Measurements from ENCODE around the gene PHC3.
A peak's percentile ranks its signal among the peaks of the same experiment; 100 is the strongest.
"Not testable (repeated sequence)": the region's sequence is repeated elsewhere in the genome, so short reads cannot be mapped to it uniquely, and the experiment has no call there.

PHC3 gene

DNA sequence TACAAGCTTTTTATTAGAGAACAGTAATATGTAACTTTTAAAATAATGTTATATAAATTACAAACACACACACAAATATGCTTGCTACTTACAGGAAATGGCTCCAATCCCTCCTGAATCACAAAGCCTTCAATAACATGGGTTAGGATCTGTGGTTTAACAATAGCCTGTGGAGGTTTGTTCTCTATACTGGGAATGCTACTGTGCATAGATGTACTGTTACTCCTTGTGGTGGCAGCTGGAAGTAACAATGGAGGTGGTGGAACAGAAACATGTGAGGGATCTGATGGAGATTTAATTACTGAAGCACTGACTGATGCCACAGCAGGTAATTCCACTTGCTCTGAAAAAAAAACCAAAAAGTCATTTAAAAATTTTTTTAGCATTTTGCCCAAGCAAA is 64.4 kb downstream of the PHC3 start:
- H3K4me1 Mint-ChIP-seq = no peaks in the 10 kb centered on the region
- no peak for ATAC-seq
- peaks cover 46% of the 10 kb centered on the region for H3K36me3 Mint-ChIP-seq
- no peaks in the 10 kb centered on the region for H3K27me3 Mint-ChIP-seq
- no peak overlapping the region for H3K4me3 Mint-ChIP-seq
- no peaks in the 10 kb centered on the region for H3K9me3 Mint-ChIP-seq
- no peak overlapping the region for H3K27ac Mint-ChIP-seq

DNA sequence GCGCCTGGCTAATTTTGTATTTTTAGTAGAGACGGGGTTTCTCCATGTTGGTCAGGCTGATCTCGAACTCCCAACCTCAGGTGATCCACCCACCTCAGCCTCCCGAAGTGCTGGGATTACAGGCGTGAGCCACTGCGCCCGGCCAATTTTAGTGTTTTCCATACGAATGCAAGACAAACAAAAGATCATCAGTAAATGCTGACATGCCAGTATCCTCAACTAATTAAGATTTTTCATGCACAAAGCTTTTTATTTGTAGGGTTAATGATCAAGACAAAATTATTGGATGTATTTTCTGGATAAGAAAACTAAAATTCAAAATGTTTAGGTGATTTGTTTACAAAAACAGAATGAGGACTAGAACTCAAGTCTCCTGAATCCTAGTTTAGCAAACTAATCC is 67.4 kb downstream of the PHC3 start:
- not testable (repeated sequence) for ATAC-seq, H3K4me3 Mint-ChIP-seq, H3K9me3 Mint-ChIP-seq, H3K27ac Mint-ChIP-seq, H3K27me3 Mint-ChIP-seq
- Mint-ChIP-seq H3K36me3 (peaks cover 55% of the 10 kb centered on the region), H3K4me1 (peaks cover 14% of the 10 kb centered on the region)

DNA sequence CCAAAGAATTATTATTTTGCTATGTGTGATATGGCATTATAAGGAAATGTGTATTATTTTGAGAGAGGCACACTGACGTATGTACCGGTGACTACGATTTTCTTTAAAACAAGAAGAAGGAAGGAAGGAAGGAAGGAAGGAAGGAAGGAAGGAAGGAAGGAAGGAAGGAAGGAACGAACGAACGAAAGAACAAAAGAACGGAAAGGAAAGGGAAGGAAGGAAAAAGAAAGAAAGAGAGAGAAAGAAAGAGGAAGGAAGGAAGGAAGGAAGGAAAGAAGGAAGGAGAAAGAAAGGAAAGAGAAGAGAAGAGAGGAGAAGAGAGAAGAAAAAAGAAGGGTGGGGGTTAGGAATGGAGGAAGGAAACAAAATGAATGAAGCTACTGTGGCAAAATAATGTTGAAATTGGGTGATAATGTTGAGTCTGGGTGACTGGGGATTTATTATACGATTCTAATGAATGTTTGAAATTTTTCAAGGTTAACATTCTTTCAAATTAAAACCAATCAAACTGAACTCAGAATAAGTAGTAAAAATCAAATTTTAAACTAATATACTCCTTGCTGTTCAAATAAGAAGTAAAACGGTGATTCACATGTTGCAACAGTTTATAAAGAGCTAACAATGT is 70.3 kb downstream of the PHC3 start:
- Mint-ChIP-seq H3K27ac (peak overlapping the region; percentile 40), H3K4me3 (no peak overlapping the region), H3K4me1 (peaks cover 14% of the 10 kb centered on the region), H3K36me3 (peaks cover 54% of the 10 kb centered on the region), H3K27me3 (no peaks in the 10 kb centered on the region), H3K9me3 (peaks cover 3% of the 10 kb centered on the region)
- ATAC-seq = no peak

DNA sequence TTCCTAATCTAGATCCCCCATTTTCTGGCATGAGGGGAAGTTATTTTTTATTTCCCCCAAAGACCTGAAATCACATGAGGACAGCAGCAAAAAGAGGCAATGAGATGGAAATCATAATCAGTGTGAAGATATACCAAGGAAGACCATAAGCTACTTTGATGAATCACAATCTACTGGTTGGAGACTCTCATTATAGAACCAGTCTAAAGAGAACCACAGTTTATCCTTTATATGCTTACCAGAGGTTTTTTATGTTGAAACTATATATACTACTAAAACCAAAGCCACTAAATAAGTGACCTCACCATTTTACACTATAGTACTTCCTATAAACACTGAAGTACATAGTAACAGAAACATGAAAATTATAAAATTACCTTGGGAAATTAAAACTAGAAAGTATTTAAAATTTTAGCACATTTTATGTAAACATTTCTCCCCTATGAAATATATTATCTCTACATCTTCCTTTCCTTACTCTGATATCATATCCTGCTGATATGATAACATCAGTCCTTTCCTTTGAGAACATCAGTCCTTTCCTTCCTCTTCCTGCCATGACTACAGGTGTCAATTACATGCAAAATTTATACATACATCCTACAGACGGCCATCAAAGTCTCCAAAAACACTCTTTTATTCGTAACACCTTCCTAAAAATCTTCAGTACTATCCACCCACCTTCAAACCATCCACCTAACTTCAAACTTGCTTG is 71.8 kb downstream of the PHC3 start:
- ATAC-seq = no peak
- H3K4me3 Mint-ChIP-seq = no peak overlapping the region
- peaks cover 46% of the 10 kb centered on the region for H3K36me3 Mint-ChIP-seq
- H3K9me3 Mint-ChIP-seq = peaks cover 3% of the 10 kb centered on the region
- peaks cover 14% of the 10 kb centered on the region for H3K4me1 Mint-ChIP-seq
- H3K27me3 Mint-ChIP-seq = no peaks in the 10 kb centered on the region
- no peak overlapping the region for H3K27ac Mint-ChIP-seq

DNA sequence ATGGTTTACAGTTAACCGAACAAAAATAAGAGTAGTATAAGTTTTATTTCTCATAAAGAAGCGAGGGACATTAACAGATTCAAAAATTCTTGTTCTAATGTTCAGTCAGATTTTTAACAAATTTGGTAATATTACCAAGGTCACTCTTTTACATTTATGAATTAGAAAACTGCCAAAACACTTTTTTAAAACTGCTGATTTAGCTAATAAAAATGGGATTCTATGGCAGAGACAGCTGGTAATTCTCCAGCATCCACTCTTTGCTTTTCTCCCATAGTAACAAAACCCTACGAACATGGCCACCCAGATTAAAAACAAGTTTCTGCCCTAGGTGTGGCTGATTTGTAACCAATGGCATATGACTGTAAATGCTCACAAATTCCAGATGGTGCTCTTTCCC is 72.6 kb downstream of the PHC3 start:
- Mint-ChIP-seq H3K4me3 (no peak overlapping the region), H3K4me1 (peaks cover 14% of the 10 kb centered on the region), H3K27me3 (no peaks in the 10 kb centered on the region), H3K9me3 (peaks cover 3% of the 10 kb centered on the region), H3K27ac (no peak overlapping the region), H3K36me3 (peaks cover 43% of the 10 kb centered on the region)
- no peak for ATAC-seq

DNA sequence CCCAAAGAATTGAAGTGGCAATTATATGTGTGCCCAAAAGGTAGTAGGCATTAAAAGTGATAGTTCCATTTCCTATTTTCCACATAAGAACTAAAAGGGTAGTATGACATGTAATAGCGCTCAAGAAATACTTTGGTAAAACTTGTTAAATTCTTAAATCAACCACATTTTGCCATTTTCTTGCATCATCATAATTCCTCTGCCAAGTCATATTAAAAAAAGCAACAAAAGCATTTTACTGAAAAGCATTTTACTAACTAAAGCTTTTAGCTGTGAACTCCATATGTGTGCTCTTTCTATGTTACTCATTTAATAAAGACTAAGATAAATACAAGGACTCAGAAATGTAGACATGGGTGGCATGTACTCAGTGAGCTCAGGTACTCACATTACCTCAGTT is 73.6 kb downstream of the PHC3 start:
- no peak for ATAC-seq
- H3K4me3 Mint-ChIP-seq = no peak overlapping the region
- H3K27me3 Mint-ChIP-seq = no peaks in the 10 kb centered on the region
- H3K36me3 Mint-ChIP-seq = peaks cover 34% of the 10 kb centered on the region
- peaks cover 3% of the 10 kb centered on the region for H3K9me3 Mint-ChIP-seq
- peaks cover 14% of the 10 kb centered on the region for H3K4me1 Mint-ChIP-seq
- H3K27ac Mint-ChIP-seq = no peak overlapping the region

DNA sequence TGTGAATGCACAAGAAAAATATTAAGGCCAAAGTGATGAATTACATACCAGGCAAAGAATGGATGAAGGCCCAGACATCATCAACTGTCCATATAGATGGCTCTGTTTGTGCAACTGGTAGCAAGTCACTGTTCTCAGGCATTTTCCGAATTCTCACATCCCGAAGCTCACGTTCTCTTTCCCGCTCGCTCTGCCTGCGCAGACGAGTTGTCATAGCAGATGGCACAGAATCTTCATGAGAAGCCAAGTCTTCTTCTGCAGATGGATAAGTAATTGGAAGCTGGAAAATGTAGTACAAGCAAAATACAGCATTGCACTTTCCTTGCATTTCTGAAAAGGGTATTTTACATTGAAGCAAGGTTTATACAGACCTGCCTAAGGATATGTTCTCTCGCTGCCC is 79.1 kb downstream of the PHC3 start:
- Mint-ChIP-seq H3K27ac (no peak overlapping the region), H3K9me3 (no peaks in the 10 kb centered on the region)

DNA sequence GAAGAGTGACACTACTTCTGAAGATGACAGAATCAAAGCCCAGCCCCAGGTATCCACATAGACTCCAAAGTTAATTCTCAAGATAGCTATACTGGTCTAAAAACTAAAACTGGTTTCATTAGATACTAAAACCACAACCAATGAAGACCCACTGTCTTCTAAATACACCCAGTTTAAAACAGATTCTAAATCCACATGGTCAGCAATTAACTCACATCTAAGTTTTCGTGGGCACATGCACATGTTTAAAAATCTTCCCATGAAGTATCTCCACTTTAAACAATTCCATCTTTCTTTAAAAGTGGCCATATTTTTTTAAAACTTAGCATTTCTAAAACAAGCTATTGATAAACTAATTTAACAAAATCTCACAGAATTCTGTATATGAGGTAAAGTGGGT is 80.6 kb downstream of the PHC3 start:
- Mint-ChIP-seq H3K27me3 (no peaks in the 10 kb centered on the region), H3K9me3 (no peaks in the 10 kb centered on the region), H3K27ac (no peak overlapping the region), H3K4me3 (no peak overlapping the region), H3K36me3 (peaks cover 38% of the 10 kb centered on the region), H3K4me1 (no peaks in the 10 kb centered on the region)
- ATAC-seq = no peak

More for the DNA sequence above, 79.1 kb downstream of the PHC3 start:
- no peaks in the 10 kb centered on the region for H3K4me1 Mint-ChIP-seq
- peaks cover 32% of the 10 kb centered on the region for H3K36me3 Mint-ChIP-seq
- H3K4me3 Mint-ChIP-seq = no peak overlapping the region
- no peaks in the 10 kb centered on the region for H3K27me3 Mint-ChIP-seq
- ATAC-seq = no peak

DNA sequence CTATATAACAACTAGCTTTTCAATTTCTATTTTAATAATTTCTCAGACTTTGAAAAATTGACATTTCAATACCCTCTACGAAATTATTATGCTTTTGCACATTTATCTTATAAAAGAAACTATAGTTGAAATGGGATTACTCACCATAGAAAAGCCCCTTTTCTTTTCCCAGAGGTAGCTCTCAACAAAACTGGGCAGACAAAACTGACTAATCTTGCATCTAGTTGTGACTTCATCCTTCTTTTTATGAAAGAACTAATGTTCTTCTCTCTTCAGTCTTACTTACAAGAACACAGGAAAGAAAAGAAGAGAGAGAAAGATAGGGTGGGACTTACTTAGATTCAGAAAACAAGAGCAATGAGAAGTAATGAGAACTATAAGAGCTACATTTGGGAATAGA is 82.8 kb downstream of the PHC3 start:
- no peak for ATAC-seq
- Mint-ChIP-seq H3K27ac (no peak overlapping the region), H3K4me1 (no peaks in the 10 kb centered on the region), H3K9me3 (no peaks in the 10 kb centered on the region), H3K4me3 (no peak overlapping the region), H3K36me3 (peaks cover 59% of the 10 kb centered on the region), H3K27me3 (no peaks in the 10 kb centered on the region)

DNA sequence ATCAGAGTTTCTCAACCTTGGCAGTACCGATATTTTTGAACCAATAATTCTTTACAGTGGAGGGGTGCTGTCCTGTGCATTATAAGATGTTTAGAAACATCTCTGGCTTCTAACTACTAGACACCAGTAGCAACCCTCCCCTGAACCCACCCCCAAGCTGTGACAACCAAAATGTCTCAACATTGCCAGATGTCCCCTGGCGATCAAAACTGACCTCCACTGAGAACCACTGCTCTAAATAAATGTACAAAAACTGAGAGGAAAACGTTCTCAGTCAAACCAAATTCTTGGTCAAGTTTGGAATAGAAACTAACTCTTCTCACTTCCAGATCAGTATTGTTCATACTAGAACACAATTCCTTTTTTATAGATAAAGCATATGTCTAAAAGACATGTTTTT is 85.2 kb downstream of the PHC3 start:
- ATAC-seq = no peak
- Mint-ChIP-seq H3K27ac (no peak overlapping the region), H3K4me1 (no peaks in the 10 kb centered on the region), H3K36me3 (peaks cover 55% of the 10 kb centered on the region), H3K4me3 (no peak overlapping the region), H3K9me3 (no peaks in the 10 kb centered on the region), H3K27me3 (no peaks in the 10 kb centered on the region)

DNA sequence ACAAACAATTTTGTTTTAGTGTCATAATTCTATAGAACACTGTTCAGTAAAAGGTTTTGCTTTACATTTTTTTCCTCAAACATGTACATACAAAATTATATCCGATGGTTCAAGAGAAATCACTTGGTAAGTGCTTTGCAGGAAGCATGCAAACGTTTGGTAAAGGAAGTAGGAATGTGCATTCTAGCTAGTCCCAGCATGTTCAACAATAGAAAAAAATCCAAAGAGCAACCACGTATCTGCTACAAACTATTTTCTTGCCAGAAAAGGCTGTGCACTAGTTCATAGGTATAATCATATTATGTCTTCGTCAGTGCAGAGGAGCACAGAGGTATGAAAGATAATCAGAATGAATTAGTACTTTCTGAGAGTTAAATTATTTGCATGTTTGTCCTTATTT is 85.8 kb downstream of the PHC3 start:
- Mint-ChIP-seq H3K36me3 (peaks cover 55% of the 10 kb centered on the region), H3K9me3 (no peaks in the 10 kb centered on the region), H3K4me3 (no peak overlapping the region), H3K4me1 (no peaks in the 10 kb centered on the region), H3K27ac (no peak overlapping the region), H3K27me3 (no peaks in the 10 kb centered on the region)
- ATAC-seq = no peak

DNA sequence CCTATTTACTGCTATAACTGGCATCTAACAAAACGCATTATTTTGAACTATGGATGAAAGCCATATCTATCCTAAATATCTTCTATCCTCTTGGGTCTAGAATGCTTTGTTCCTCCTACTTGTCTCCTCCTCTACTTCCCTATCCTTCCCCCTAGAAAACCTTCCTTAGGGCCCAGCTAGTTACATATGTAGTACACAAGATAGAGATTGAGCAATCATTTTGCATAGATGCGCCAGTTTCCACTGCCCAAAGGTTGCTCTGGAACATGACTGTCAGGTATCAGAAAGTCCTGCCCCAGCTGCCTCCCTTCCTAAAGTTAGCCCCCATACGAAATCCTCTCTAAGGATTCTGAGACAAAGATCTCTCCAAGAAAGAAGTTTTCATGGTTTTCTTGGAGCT is 88.6 kb downstream of the PHC3 start:
- Mint-ChIP-seq H3K4me3 (no peak overlapping the region), H3K27ac (no peak overlapping the region), H3K36me3 (peaks cover 49% of the 10 kb centered on the region), H3K27me3 (no peaks in the 10 kb centered on the region), H3K9me3 (no peaks in the 10 kb centered on the region), H3K4me1 (no peaks in the 10 kb centered on the region)
- ATAC-seq = no peak

DNA sequence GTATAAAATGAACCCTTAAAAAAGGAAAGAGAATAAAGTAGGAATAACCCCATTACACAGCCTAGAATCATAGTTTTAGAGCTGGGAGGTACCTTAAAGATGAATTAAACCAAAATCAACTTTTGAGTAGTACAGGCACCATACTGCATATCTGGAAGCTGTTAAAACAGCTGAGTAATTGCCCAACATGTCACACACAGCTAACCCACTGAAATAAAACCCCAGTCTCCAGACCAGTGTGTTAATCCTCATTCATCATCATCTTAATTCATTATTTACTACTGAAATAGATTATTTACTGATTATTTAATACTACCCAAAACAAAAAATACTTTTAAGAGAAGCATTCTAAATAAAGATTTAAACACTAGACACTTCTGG is 90.9 kb downstream of the PHC3 start:
- no peaks in the 10 kb centered on the region for H3K27me3 Mint-ChIP-seq
- no peak overlapping the region for H3K4me3 Mint-ChIP-seq
- H3K27ac Mint-ChIP-seq = peak overlapping the region; percentile 65
- no peaks in the 10 kb centered on the region for H3K4me1 Mint-ChIP-seq
- ATAC-seq = no peak
- H3K36me3 Mint-ChIP-seq = peaks cover 47% of the 10 kb centered on the region
- no peaks in the 10 kb centered on the region for H3K9me3 Mint-ChIP-seq

DNA sequence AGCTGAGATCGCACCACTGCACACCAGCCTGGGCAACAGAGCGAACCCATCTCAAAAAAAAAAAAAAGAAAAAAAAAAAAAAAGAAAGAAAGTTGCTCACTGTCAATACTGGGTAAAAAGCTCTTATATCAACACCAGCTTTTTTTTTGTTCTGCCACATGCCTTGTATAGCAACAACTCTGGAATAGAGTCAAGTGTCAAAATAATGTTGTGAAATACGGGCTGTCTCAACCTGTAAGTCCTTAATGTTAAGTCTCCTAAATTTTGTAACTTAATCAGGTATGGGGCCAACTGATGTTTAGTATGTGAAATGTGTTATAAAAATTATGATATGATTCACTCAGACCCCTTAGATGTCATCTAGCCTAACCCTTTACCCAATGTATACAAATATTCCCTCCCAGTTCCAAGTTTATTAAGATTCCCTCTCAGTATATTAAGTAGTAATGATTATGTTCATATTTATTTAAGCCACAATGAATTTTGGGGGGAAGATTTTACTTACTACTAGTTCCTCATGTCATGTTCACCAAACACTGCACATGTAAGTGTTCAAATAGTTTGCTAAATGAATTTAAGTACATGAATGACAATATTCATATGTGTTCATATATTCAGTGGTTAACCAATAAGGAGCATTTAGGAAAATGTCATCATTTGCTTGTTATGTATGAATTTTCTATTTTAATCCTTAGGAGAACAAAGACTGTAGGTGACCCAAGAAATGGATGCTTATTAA is 91.5 kb downstream of the PHC3 start:
- Mint-ChIP-seq H3K27ac (no peak overlapping the region), H3K9me3 (no peaks in the 10 kb centered on the region), H3K4me1 (no peaks in the 10 kb centered on the region), H3K36me3 (peaks cover 44% of the 10 kb centered on the region), H3K27me3 (no peaks in the 10 kb centered on the region), H3K4me3 (no peak overlapping the region)
- ATAC-seq = no peak

DNA sequence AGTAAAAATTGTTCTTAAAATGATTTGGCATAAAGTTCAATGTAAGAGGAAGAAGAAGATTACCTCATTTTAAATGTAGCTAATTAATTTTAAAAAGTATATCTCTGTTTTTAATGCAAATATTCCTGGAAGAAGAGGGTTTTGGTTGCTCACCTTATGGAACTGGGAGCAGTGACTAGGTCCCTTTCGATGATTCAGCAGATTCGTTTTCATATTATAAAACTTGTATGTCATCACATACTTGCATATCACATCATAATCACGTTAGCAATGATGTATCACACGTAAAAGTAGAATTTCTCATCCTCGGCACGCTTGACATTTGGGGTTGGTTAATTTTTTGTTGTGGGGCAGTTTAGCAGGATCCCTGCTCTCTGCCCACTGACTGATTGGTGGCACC is 96.1 kb downstream of the PHC3 start:
- Mint-ChIP-seq H3K9me3 (no peaks in the 10 kb centered on the region), H3K36me3 (peaks cover 27% of the 10 kb centered on the region), H3K4me1 (peaks cover 3% of the 10 kb centered on the region), H3K27ac (no peak overlapping the region), H3K27me3 (no peaks in the 10 kb centered on the region), H3K4me3 (no peak overlapping the region)
- no peak for ATAC-seq

DNA sequence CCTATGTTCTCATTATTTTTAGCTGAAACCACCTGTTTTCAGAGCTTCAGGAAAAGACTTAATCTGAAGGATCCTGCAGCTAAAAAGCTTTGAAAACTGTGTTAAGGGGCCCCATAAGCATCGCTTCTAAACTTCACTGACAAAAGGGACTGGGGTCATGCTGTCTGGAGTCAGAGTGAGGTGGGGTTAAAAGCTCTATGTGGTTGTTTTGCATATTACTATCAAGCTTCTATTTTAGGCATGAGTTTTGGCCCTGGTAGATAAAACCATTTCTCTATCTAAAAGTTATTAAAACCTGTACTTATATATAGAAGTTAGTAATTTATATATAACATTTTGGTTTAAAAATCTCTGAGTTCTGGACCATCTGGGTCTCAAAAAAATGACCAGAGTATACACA is 98.2 kb downstream of the PHC3 start:
- Mint-ChIP-seq H3K4me3 (no peak overlapping the region), H3K27ac (no peak overlapping the region), H3K4me1 (peaks cover 12% of the 10 kb centered on the region), H3K9me3 (no peaks in the 10 kb centered on the region), H3K36me3 (peaks cover 31% of the 10 kb centered on the region), H3K27me3 (no peaks in the 10 kb centered on the region)
- ATAC-seq = no peak

Measured in stimulated activated memory B cell treated with anti-CD40 and anti-IgM and Interleukin-4, amounts not matched to agents 10 μg/mL and 1 μg/mL and 100 μg/mL, for 72 hours (primary cell).